Panc1 (cell line): ENCODE results near the gene CATSPER3. TPM values are rescaled to one million over a fixed set of nuclear protein-coding genes. Genes with fewer than 3 reads are reported as not detected.

Source experiments
- microRNA-seq: library from miRNA; unstranded; fragments of <30 nt; microRNA quantifications from one replicate; pipeline ENCODE4 v1.1.0, GENCODE V29; 2020; ENCODE audit not compliant: unreplicated experiment
- total RNA-seq: library from RNA; stranded (reverse); gene quantifications from one replicate; pipeline ENCODE4 v1.2.1, GENCODE V29; 2021; ENCODE audit not compliant: unreplicated experiment

CATSPER3 gene
- total RNA-seq, 1 experiment from 2014 or later: 0.69 TPM

Small RNAs within 50 kb of the gene (microRNA-seq; reads per million reads assigned to microRNA genes)
- gene MIR4461: not detected

Other genes with a start within 250 kb of the CATSPER3 start
- 28.3 TPM for gene CAMLG, start 229.4 kb upstream of the CATSPER3 start, total RNA-seq
- 90.8 TPM for gene DDX46, start 209.1 kb upstream of the CATSPER3 start, total RNA-seq
- 51.7 TPM for gene C5orf24, start 121.9 kb upstream of the CATSPER3 start, total RNA-seq
- gene TXNDC15, start 93.5 kb upstream of the CATSPER3 start, total RNA-seq: 47.4 TPM
- gene PCBD2, start 62.8 kb upstream of the CATSPER3 start, total RNA-seq: 19.8 TPM
- gene PITX1, start 66.3 kb downstream of the CATSPER3 start, total RNA-seq: 41.5 TPM